ENCODE data around the gene DYNC2I2.

DYNC2I2 gene

GRCh38 chr9:128635266-128636023, 21.2 kb downstream of the DYNC2I2 start:
- no peak for DNase-seq

GRCh38 chr9:128634651-128635262, 21.9 kb downstream of the DYNC2I2 start:
- DNase-seq, result no peak

GRCh38 chr9:128634111-128634510, 22.5 kb downstream of the DYNC2I2 start:
- no peak for DNase-seq

GRCh38 chr9:128633601-128634000, 23.0 kb downstream of the DYNC2I2 start:
- no peak for DNase-seq

- DNase-seq, result no peak
These were observed 23.6 kb downstream of the DYNC2I2 start for GRCh38 chr9:128633057-128633456.

- DNase-seq, result no peak
These were observed 24.2 kb downstream of the DYNC2I2 start for GRCh38 chr9:128632486-128632885.

- no peak for DNase-seq
These were observed 24.6 kb downstream of the DYNC2I2 start for GRCh38 chr9:128632066-128632465.

GRCh38 chr9:128631636-128632035, 25.0 kb downstream of the DYNC2I2 start:
- DNase-seq, result no peak

GRCh38 chr9:128629852-128630545, 26.6 kb downstream of the DYNC2I2 start:
- DNase-seq, result no peak

- no peak for DNase-seq
These were observed 27.5 kb downstream of the DYNC2I2 start for GRCh38 chr9:128629136-128629535.

GRCh38 chr9:128628471-128629048, 28.1 kb downstream of the DYNC2I2 start:
- DNase-seq, result no peak

GRCh38 chr9:128627906-128628305, 28.7 kb downstream of the DYNC2I2 start:
- DNase-seq, result no peak

- DNase-seq, result no peak
These were observed 29.4 kb downstream of the DYNC2I2 start for GRCh38 chr9:128627127-128627715.

- no peak for DNase-seq
These were observed 30.5 kb downstream of the DYNC2I2 start for GRCh38 chr9:128626181-128626580.

- DNase-seq, result no peak
These were observed 31.1 kb downstream of the DYNC2I2 start for GRCh38 chr9:128625391-128626146.

GRCh38 chr9:128624566-128624965, 32.1 kb downstream of the DYNC2I2 start:
- DNase-seq, result no peak

- no peak for DNase-seq
These were observed 34.8 kb downstream of the DYNC2I2 start for GRCh38 chr9:128621730-128622455.

- DNase-seq, result no peak
These were observed 36.9 kb downstream of the DYNC2I2 start for GRCh38 chr9:128619779-128620178.

- no peak for DNase-seq
These were observed 37.5 kb downstream of the DYNC2I2 start for GRCh38 chr9:128619127-128619526.

GRCh38 chr9:128617943-128618342, 38.7 kb downstream of the DYNC2I2 start:
- no peak for DNase-seq

- no peak for DNase-seq
These were observed 41.1 kb downstream of the DYNC2I2 start for GRCh38 chr9:128615571-128615970.

- DNase-seq, result no peak
These were observed 41.9 kb downstream of the DYNC2I2 start for GRCh38 chr9:128614728-128615127.
